GM19025 (cell line): ENCODE measurements around the gene CYP3A4.
"Not testable (repeated sequence)": the region's sequence is repeated elsewhere in the genome, so short reads cannot be mapped to it uniquely, and the experiment has no call there.

ENCODE experiments used
- ATAC-seq: cut with Tn5 transposase; IDR thresholded peaks from one replicate; pipeline ENCODE4 v1.9.1; 2021; ENCODE audit warnings: mild to moderate bottlenecking, low read depth, moderate library complexity; ENCODE audit not compliant: unreplicated experiment

The CYP3A4 gene

DNA sequence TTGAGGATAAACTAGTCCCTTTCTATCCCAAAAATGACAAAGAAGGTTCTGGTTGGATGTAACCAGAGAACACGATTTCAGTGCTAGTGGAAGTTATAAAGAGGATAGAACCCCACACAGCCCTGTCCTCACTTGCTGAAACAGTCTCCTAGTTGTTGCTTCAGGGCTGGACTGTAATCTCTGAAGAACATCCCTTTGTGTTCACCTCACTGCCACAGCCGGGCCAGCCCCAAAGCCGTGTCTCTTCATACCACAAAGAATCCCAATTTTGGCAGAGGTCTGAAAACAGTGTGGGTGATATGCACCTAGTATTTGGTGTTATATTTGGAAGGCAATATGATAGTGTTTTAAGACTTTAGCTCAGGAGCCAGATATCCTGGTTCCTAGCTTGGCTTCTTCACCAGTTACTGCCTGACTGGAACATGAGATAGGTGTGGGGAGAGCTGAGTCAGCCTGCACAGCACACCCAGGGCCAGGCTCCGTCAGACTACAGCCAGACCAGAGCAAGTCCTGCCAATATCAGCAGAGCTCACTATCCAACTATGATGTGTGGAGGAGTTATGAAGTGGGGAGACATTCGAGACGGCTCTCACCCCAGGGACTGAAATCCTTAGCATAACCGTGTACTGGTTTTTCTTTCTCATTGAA lies 21.2 kb downstream of the CYP3A4 start:
- no peak for ATAC-seq

DNA sequence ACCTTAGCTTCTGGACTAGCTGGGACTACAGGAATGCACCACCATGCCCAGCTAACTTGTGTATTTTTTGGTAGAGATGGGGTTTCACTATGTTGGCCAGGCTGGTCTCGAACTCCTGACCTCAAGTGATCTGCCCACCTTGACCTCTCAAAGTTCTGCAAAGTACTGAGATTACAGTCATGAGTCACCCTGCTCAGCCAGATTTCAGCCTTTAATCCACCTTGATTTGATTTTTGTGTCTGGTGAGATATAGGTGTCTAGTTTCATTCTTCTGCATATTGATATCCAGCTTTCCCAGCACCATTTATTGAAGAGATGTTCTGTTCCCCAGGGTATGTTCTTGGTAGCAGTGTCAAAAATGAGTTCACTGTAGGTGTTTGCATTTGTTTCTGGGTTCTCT lies 28.9 kb downstream of the CYP3A4 start:
- no peak for ATAC-seq

DNA sequence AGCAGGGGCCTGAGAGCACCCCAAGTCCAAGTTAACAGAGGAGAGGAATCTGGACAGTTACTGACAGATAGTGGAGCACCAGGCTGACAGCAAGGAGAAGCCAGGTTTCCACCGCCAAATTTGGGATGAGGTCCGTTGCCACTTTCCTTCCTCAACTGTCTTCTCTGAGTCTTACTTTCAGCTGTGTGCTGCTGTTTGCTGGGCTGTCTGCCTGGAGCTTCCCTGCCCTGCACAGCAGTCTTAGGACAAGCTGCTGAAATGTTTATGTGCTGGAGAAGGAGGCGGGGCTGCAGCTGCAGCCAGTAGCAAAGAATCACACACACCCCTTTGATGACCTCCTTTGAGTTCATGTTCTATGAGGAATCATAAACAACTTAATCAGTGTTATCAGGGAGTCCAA lies 31.6 kb downstream of the CYP3A4 start:
- no peak for ATAC-seq

DNA sequence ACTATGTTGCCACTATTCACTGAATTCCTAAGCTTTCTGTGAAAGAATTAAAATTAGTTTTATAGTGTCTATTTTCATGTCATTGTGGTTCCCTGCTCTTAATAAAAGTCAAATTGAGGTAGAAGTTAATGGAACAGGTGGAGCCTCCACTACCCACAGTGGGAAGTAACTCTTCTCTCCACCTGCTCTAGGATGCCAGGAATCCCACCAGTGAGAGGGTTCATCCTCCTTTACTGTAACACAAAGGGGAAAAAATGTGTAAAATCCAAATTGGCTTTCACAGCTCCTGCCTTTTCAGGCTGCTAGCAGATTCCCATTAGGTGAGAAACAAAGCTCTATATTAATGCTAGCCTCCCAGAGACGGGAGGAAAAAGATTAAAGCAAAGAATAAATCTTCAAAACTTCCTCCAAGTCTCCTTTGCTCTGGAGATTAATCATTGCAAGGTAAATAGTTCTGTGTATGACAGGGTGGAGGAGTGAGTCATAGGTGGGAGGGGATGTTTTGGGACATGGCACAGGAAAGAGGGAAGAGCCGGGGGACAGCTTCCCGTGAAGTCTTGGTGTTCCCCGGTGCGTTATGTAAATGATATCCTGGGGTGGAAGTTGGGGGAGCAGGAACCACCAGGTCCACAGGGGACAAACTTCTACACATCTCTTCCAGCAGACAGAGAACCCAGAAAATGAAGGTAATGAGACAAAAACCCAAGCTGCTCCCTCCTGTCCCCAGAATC lies 32.5 kb downstream of the CYP3A4 start:
- ATAC-seq = not testable (repeated sequence)

DNA sequence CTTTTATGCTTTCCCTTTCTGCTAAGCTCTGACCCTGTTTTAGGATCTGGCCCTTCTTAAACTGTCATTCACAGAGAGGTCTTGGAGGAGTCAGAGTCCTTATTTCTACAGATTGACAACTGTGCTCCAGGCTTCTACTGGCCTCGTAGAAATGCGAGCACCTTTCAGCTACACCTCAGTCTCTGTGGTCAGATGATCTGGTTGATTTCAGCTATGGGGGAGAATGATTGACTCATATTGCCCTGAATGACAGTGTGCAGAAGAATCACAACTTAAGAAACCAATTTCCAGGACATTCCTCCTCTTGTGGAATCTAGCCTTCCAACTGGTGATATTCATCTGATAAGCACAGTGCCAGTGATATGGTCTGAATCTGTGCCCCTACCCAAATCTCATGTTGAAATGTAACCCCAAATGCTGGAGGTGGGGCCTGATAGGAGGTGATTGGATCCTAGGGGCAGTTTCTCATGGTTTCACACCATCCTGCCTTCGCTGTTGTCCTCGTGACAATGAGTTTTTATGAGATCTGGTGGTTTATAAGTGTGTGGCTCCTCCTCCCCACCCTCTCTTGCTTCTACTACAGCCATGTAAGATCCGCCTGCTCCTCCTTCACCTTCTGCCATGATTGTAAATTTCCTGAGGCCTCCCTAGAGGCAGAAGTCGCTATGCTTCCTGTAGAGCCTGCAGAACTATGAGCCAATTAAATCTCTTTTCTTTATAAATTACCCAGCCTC lies 35.0 kb downstream of the CYP3A4 start:
- ATAC-seq = no peak

DNA sequence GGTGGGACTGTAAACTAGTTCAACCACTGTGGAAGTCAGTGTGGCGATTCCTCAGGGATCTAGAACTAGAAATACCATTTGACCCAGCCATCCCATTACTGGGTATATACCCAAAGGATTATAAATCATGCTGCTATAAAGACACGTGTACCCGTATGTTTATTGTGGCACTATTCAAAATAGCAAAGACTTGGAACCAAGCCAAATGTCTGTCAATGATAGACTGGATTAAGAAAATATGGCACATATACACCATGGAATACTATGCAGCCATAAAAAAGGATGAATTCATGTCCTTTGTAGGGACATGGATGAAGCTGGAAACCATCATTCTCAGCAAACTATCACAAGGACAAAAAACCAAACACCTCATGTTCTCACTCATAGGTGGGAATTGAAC lies 37.1 kb downstream of the CYP3A4 start:
- ATAC-seq = not testable (repeated sequence)

DNA sequence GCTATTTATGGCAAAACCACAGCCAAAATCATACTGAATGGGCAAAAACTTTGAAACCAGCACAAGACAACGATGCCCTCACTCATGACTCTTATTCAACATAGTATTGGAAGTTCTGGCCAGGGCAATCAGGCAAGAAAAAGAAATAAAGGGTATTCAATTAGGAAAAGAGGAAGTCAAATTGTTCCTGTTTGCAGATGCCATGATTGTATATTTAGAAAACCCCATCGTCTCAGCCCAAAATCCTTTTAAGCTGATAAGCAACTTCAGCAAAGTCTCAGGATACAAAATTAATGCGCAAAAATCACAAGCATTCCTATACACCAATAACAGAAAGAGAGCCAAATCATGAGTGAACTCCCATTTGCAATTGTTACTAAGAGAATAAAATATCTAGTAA lies 38.6 kb downstream of the CYP3A4 start:
- not testable (repeated sequence) for ATAC-seq

DNA sequence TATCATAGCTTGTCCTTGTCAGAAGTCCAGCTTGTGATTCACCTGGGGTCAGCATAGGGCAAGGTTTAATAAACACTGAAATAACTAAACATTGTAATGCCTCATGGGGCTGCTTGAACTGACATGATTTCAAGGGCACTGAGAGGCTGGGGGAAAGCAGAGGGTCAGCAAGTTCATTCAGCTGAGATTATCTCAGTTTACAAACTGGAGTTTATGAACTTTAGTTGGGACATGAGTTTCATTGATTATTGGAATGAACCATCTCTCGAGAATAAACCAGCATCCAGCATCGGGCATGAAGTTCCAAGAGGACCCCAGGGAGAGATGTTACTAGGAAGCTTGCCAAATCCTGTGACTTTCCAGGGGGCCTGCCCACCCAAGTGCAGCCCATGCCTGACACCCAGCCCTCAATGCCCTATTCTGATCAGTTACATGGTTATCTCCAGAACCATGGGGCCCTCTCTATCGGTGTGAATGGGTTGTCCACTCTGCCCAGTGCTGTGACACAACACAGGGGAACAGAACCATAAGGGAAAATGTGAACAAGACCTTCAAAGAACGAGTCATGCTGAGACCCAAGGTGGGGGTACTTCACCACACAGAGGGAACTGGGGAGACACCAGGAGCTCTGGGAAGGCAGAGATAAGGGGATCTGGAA lies 41.1 kb downstream of the CYP3A4 start:
- no peak for ATAC-seq

DNA sequence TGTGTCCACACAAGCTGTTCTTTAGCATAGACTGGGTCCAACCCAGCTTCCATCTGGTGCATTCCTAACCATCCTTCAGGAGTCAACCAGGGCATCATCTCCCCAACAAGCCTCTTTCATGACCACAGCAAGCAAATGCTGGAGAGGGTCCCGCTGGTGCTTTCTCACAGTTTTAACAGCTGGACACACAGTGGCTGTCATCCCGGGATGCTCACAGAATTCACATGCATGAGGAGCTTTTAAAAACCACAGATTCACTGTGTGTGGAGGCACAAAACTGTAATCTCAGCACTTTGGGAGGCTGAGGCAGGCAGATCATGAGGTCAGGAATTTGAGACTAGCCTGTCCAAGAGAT lies 42.6 kb downstream of the CYP3A4 start:
- no peak for ATAC-seq

DNA sequence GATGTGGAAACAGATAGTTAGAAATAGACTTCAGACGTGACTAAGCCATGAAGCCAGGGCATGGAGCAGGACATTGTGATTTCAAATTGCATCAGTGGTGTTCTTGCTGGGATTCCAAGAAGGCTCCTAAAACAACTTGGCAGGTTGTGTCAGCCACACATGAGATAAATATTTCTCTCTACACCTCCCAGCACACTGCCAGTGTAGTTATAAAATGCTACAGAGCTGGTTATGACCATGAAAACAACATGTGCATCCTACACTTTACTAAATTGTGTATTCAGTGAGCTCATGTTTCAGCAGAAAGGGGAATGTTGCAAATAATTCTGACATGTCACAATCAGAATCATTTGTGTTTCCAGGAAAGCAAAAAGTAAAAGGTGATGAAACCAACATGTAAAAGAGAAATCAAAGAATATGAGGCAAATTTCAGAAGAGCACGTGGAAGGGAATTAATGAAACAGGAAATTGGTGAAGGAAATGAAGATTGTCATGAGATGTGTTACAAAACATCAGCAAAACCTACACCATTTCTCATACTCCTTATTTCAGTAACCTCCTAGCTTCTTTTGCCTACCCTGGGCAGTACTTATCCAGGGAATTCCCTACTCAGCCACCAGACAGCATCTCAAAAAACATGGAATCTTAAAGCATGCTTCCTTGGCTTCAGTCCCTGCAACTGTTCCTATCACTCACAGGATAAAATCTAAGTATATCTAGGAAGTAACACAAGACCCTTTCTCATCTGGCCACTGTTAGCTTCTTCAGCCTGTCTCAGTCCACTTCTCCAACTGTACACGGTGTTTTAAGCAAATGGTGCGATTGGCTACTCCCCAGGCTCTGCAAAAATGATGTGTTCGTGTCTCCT lies 43.2 kb downstream of the CYP3A4 start:
- ATAC-seq = no peak

DNA sequence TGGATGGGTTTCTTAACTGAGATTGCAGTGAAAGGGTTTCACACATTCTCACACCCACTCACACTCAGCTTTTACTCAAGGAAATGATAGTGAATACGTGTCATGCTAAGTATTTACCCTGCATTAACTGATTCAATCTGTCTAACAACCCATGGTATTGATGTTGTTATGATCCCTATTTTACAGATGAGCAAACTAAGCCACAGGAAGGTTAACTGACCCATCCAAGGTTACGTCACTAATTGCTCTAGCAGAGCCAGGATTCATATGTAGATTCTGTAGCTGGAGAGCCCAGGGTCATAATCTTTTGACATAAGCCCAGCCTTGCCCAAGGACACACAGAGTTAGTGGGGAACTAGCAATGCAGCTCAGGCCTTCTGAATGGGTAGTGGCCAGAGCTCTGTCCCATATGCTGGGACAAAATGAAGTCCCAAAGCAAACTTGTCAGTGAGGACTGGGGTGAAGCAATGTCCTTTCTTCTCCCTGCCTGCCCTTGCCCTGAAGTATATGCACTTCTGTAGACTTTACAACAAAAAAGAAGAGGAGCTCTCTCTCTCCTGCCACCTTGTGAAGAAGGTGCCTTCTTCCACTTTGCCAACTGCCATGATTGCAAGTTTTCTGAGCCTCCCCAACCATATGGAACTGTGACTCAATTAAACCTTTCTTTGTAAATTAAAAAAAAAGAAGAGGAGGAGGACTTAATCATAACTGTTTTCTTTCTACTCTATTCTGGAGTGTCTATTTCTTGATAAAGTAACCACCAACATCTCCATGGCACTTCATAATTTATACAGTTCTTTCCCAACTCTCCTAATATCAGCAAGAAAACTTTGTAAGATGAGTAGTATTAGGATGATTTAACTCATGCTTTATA lies 44.0 kb downstream of the CYP3A4 start:
- no peak for ATAC-seq

DNA sequence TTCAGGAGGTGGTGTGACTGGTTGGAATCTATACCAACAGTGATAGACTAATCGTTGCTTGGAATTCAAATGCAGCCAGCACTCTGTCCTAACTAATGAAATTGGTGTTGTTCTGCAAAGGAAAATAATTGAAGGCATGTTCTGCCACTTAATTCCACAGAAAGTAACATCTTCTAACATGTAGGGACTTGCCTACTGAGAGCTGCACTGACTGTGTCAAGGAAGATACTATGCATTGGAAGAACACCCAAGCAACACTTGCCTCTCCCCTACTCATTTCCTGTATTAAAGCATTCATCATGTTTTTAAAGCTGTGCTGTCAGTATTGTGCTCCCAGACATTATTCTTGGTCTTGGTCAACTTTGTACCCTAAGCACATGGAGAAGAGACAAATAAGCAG lies 46.3 kb downstream of the CYP3A4 start:
- no peak for ATAC-seq

DNA sequence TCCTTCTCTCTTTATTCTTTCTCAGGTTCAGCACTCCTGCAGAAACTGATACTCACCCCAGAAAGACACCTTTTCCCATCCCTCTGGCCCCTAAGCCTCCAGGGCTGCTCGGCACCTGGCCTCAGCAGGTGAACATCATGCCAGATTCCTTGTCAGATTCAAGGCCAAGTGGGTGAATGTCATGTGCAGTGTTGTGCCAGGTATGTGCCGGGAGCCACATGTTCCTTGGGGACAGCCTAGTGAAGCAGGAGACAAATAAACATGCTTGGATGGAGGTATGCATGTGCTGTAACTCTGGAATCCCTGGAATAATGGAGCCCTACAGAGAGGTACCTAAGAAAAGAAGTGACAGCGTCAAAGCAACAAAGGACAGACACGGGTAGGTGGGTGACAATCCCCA lies 47.3 kb downstream of the CYP3A4 start:
- not testable (repeated sequence) for ATAC-seq

DNA sequence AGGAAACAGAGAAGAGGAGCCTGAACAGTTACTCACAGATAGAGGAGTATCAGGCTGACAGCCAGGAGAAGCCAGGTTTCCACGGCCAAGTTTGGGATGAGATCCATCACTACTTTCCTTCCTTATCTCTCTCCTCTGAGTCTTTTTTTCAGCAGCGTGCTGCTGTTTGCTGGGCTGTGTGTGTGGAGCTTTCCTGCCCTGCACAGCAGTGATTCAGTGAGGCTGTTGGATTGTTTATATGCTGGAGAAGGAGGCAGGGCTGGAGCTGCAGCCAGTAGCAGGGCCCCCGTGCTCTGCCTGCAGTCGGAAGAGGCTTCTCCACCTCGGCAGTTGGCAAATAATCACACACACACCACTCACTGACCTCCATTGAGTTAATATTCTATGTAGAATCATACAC lies 49.0 kb downstream of the CYP3A4 start, which contains the start of gene CYP3A7:
Gene CYP3A7 (minus strand): TSS at position 210 of the 400 bp plus-strand sequence. CDS start 103 bp downstream, at position 107.
- no peak for ATAC-seq

DNA sequence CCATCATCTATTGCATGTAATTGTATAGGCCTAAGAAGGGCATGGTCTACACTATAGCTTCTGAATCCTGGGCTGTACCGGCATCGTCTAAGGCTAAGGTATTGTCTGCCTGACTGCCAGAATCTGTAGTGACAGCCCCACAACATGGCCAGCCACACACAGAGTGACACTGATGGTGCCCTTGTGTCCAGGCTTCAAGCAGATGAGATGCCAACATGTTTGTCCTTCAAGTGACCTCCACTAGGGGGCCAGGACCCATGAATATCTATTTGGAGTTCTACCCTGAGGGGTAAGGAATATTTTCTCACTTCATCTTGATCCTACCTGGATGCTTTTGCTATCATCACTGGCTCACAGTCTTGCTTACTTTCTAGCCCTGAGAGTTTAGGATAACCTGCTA lies 50.5 kb downstream of the CYP3A4 start:
- no peak for ATAC-seq

DNA sequence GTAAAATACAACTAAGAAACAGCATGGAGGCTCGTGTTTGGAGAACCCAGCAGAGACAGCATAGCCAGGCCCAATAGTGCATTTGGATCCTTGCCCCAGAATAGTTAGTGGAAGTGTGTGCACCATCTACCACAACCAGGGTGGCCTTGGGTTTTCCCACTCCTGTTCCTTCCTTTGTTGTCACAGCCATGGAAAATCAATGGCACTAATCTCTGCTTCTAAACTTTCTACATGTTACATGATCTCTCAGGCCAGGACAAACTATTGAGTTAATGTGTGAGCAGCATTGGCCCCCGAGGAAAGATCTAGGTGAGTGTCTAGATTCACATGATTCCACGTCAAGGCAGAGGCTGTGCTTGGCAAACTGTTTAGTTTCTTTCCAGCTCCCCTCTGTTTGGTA lies 51.0 kb downstream of the CYP3A4 start:
- no peak for ATAC-seq

DNA sequence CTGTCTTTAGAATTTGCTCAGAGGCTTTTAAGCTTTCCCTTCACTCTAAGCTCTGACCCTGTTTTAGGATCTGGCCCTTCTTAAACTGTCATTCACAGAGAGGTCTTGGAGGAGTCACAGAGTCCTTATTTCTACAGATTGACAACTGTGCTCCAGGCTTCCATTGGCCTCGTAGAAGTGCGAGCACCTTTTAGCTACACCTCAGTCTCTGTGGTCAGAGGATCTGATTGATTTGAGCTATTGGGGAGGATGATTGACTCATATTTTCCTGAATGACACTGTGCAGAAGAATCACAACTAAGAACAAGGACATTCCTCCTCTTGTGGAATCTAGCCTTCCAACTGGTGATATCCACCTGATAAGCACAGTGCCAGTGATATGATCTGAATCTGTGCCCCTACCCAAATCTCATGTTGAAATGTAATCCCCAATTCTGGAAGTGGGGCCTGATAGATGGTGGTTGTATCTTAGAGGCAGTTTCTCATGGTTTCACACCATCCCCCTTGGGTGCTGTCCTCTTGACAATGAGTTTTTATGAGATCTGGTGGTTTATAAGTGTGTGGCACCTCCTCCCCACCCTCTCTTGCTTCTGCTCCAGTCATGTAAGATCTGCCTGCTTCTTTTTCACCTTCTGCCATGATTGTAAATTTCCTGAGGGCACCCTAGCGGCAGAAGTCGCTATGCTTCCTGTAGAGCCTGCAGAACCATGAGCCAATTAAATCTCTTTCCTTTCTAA lies 52.2 kb downstream of the CYP3A4 start:
- no peak for ATAC-seq

DNA sequence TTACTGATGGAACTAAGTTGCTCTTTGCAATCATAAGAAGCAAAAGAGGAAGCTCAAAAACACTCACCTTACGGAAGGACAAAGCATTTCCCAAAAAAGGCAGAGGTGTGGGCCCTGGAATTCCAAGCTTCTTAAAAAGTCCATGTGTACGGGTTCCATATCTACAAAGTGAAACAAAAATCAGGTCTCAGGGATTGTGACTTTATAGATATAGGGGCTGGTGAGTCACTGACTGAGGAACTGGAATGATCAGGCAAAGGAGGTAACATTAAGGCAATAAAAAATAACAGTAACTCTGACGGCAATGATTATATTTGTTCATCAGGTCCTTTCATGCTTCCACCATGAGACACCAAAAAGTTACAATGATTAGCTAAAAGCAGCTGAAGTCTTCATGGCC lies 53.0 kb downstream of the CYP3A4 start:
- no peak for ATAC-seq
